Myocyte (in vitro differentiated cells): Measurements from ENCODE around the gene NSG2. TPM values are rescaled to one million over a fixed set of nuclear protein-coding genes. Genes with fewer than 3 reads are reported as not detected.

Experiments
- DNase-seq: peaks from one replicate; pipeline ENCODE4 v3.0.0-alpha.2; 2012; ENCODE audit warnings: low read depth
- polyA plus RNA-seq: library from polyadenylated mRNA; unstranded; fragments of >200 nt; gene quantifications from one replicate; pipeline ENCODE4 v1.2.1, GENCODE V29; 2012; ENCODE audit warnings: missing spikeins
- total RNA-seq: library from RNA; depleted of rRNA; stranded (reverse); fragments of >200 nt; gene quantifications from 2 replicates; pipeline ENCODE4 v1.2.3, GENCODE V29; 2014

The NSG2 gene
- 0.13 TPM in 1 of 2 replicates, not detected in the other for total RNA-seq
- 0.11 TPM for polyA plus RNA-seq

DNA sequence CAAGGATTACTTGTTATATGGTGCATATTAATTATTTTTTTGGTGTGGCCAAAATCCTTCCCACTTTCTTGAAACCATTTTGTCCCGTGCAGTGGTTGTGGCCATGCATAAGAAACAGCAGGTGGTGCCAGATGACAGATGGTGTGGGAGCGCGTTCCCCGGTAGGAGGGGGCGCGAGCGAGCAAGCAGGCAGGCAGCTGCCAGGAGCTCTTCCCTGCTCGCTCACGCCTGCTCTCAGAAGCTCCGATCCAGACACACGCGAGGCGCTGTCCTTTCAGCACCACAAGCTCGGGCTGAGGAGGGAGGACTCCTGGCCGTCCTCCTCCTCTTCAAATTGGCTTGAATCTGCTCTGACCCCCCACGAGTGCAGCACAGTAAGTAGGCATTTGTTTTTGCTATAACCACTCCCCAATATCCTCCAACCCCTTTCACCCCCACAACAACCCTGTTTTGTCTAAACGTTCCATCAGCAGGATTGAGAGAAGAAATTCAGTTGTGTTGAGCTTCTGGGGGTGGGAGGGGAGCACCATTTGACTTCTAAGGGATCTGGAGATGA, at the start of gene NSG2:
Gene NSG2 (plus strand): TSS at position 237 of the 556 bp plus-strand sequence. CDS start 1,050 bp downstream, outside the sequence.
- DNase-seq, result peak; percentile 89

DNA sequence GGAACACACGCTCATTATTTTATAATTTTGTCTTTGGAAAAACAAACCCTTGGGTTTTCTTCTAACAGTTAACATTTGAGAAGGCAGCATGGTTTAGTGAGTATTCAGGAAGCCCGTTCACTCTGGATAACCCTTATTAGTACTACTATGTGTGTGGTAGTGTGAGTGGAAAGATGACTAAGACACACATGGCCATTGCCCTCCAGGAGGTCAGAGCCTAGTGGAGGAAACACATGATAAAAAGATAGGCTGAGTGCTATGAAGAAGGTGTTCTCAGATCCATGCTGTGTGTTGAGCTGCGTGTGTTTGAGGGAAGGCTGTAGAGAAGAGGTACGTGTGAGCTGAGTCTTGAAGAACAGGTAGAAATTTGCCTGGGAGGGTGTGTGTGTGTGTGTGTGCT, 48.2 kb upstream of the NSG2 start:
- no peak for DNase-seq

GRCh38 chr5:173998531-173998930, 47.0 kb upstream of the NSG2 start:
- DNase-seq, result peak; percentile 5

DNA sequence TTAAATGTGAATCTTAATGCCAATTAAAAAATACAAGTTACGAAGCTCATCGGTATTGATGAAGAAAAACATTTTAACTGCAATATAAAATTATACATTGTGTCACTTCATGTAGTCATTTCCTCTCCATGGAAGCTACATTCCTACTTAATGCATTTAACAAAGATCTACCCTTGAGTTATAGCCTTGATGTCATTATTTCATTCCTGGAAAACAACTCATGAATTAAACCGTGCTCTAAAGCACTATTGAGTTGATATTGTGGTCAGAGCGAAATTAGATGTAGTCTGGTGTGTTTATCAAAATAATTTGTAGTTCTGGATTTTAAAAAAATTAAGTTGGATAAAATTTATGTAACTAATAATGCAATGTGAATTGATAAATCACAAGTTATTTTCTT, 45.4 kb upstream of the NSG2 start:
- DNase-seq, result no peak

DNA sequence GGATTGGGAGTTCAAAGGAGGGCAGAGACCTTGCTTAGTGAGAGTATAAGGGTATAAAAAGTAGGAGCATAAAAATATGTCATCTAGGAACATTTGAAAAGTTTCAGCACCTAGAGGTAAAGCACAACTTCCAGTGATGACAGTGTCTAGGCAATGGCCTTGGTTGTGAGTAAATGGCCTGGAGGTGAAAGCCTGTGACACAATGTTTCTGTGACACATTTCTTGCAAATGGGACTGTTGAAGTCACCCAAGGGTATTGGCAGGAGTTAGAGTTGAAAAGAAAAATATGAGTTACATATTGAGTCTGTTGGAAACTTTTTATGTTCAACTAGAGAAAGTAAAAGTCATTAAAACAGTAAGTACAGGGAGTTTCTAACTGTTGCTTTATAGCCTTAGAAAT, 41.7 kb upstream of the NSG2 start:
- DNase-seq, result no peak

DNA sequence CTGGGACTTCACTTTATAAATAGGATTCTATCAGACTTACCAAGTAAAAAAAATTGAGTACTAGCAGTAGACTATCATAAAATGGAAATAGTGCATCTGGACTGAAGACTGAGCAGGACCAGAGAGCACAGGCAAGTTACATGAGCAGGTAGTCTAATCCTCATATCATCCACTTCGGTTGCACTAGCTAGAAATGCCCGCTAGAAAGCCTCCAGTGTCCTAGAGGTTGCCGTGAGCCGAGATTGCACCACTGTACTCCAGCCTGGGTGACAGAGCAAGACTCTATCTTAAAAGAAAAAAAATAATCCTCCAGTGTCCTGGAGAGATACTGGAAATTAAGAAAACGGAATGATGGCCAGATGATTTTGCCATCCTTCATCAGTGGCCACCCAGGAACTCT, 36.6 kb upstream of the NSG2 start:
- no peak for DNase-seq

DNA sequence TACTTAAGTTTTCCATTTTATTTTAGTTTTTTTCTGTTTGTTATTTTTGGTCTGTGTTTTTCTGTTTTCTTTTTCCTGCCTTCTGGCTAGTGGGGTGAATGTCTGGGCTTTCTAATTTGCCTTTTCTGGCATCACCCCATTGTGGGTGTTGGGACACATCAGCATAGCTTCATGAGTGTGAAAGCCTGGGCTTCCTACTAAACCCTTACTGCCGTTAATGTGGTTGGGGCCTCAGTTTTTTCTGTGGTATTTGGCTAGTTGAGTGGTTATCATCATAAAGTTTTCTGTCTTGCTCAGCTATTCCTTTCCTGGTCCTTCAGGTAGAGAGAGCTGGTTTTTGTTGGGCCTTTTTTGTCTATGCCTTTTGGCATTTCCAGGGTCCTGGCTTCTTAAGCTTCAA, 35.1 kb upstream of the NSG2 start:
- no peak for DNase-seq

GRCh38 chr5:174011441-174011840, 34.1 kb upstream of the NSG2 start:
- no peak for DNase-seq

- peak; percentile 41 for DNase-seq
Measured at GRCh38 chr5:174020069-174020927, 25.2 kb upstream of the NSG2 start.

- DNase-seq, result no peak
Measured at GRCh38 chr5:174020928-174021304, 24.6 kb upstream of the NSG2 start.

DNA sequence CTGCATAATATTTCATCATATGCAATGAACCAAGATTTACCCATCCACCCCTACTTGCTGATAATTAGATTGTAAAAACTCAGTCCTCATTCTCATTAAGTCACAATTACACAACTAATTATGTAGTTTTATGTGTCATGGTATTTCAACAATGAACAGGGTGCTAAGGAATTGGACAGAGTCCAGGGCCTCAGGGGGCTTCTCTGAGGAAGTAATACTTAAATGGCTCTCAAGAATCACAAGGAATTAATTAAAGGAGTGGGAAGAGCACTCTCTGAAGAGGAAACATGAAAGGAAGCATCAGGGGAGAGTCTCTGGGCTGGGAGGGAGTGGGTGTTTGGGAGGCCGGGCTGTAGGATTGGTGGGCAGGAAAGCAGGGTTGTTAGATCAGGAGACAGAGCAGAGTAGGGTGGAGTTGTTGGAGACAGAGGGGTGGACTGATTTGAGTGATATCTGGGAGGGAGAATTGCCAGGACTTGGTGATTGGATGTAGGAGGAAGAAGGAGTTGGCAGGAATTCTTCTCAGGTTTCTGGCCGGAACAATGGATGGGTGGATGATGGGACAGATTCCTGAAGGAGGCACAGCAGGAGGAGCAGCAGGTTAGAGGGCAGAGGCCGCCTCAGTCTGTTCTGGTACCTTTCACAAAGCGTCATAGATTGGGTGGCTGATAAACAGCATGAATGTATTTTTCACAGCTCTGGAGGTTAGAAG, 23.0 kb upstream of the NSG2 start:
- DNase-seq, result no peak

DNA sequence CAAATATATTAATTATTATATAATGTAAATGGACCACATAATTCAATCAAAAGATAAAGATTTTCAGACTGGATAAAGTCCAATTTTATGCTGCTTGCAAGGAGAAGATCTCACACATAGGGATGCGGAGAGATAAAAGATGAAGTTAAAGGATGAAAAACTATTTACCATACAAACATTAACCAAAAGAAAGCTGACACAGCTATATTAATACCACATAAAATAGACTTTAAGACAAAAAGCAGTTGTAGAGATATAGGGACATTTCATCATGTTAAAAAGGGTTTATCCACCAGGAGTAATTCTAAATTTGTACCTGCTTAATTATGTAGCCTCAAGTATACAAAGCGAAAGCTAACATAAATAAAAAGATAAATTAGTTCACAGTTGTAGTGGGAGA, 15.2 kb upstream of the NSG2 start:
- no peak for DNase-seq

DNA sequence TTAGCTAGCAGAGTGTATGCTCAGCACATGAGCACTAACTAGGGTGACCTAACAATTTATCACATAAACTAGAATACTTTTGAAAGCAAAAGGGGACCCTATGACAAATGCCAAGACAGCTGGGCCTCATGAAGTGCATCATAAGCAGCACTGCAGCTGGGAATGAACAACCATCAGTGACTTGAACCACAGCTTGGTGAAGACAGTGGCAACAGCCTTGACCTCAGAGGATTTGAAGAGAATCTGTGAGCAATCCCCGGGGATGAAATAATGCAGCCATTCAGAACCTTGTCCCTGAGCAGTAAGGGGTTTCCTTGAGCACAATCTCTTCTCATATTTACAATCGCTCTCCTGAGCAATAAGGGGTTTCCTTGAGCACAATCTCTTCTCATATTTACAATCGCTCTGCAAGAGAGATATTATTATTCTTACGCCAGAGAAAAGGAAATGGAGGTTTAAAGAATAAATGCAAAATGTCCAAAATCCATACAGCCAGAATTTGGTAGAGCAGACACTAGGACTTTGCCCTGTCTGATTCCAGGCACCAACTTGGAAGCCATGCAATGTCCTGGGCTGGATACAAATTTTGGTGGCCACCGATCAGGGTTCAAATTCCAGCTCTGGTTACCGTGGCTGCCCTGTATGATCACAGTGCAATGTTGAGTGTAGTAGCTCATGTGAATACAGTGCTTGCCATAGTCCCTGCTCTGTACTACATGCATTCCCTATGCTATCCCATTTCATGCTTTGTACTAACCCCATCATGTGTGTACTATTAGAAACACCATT, 846 bp upstream of the NSG2 start:
- peak; percentile 53 for DNase-seq

GRCh38 chr5:174046558-174046957, 1.1 kb downstream of the NSG2 start:
- DNase-seq, result no peak

DNA sequence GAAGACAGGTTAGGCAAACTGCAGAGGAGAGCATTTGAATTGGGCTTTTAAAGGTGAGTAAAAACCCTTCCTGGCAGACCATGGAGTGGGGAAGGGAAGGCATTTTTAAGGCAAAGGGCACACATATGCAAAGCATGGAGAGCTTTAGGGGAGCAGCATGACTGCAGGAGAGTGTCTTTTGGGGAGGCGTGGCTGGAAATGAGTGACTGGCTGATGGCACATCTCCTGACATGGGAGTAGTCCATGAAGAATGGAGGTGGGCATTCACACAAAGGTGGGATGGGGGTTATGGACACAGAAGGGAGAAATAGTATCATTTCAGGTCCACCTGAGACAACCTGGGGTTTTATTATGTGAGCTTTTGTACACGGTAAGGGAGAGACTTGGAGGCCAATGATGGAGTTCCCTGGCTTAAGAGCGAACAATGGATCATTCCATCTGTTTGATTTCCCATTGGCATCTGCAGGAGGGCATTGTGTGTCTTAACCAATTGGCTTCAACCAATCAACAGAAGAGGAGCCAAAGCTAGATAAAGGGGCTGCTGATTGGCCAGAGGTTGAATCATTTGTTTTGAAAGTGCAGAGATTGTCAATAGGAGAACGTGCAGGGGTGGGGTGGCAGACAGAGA, 2.1 kb downstream of the NSG2 start:
- no peak for DNase-seq

GRCh38 chr5:174052636-174053035, 7.1 kb downstream of the NSG2 start:
- DNase-seq, result no peak

DNA sequence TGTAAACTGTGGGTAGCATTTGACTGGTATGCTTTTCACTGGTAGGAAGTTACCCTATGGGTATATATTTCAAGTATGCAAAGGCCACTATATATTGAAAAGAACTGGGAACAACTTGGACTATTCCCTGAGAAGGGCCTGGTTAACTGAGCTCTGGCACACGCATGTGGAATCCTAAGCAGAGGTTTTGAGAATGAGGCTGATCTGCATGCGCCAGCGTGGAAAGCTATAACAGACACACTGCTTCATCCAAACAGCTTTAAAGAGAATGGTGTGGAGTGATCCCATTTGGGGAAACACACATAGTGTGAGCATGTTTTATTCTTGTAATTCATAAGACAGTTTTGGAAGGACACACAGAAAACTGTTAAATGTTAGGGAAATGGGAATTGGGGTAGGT, 8.4 kb downstream of the NSG2 start:
- DNase-seq, result no peak

DNA sequence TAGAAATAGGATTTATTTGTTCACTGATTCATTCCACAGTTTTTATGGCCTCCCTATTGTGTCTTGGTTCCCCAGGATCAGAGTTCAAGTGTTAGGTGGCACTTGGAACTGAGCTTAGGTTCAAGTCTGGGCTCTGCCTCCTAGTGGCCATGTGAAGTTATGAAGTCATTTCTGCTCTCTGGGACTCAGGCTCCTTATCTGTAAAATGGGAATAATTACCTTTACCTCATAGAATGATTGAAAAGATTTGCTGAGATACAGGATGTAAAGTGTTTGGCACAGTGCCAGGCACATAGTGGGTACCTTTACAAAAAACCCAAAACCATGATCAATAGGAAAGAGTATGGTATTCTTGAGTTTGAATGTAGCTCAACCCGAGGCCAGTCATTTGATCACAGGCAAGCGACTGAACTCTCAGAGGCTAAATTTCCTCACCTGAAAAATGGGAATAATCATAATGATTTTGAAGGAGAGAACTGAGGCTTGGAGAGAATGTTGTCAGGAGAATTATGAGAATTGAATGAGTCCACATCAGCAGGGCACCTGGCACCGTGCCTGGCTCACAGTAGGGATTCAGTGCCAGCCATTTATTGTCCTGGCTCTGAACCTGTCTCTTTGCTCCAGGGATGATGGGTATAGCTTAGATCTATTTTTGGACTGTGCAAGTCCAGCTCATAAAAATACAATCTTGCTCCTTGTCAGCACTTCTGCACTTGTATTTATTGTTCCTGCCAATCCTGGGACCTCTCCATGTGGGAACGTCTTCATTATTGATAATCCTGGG, 10.8 kb downstream of the NSG2 start:
- DNase-seq, result no peak

DNA sequence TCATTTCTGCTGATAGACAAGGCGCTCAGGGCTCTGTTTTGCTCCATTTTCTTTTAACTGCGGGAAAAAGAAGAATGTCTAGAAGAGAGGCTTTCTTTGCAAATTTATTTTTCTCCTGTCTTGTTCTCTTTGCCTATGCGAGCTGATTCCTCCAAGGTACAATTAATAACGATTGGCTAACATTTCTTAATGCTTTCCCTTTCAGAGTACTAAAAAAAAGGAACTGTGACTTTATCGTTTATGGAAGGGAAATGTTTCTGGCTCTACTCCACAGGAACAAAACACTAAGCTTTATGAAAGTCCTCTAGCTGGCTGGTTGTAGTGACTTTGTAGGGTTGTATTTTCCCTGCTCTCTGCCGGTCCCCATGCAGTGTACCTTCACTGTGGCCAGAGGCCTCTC, 11.7 kb downstream of the NSG2 start:
- no peak for DNase-seq

DNA sequence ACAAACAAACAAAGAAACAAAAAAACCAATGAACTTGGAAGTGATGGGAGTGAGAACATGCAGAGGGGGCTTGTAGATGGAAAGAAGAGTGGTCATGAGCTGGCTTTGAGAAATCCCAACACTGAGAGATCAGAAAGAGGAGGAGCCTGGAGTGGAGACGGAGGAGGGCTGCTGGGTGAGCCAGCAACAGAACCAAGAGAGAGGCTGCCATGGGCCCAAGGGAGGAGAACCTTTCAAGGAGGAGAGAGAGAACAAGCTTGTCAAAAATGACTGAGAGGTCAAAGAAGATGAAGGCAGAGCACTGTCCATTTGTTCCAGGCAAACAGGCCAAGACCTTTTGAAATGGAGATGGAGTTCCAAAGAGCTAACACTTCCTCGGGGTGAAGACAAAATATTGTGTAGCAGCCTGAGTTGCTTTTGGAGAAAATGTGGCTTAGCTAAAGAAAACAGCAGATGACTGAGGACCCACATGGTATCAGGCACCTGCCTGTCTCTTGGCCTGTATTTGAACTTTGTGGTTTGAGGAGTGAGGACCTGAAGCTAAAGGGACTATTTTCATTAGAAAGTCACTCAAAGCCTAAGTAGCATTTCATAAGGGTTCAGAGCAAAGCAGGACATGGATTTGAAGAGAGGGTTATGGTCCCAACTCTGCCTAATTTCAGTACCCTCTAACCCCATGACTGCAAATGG, 13.1 kb downstream of the NSG2 start:
- no peak for DNase-seq
